Measurements from ENCODE around the gene LGR4. TPM values are rescaled to one million over a fixed set of nuclear protein-coding genes. Genes with fewer than 3 reads are reported as not detected.

LGR4 gene
- total and polyA plus RNA-seq, 11 donors = 7.4 to 39.1 (median 28.3) TPM

DNA sequence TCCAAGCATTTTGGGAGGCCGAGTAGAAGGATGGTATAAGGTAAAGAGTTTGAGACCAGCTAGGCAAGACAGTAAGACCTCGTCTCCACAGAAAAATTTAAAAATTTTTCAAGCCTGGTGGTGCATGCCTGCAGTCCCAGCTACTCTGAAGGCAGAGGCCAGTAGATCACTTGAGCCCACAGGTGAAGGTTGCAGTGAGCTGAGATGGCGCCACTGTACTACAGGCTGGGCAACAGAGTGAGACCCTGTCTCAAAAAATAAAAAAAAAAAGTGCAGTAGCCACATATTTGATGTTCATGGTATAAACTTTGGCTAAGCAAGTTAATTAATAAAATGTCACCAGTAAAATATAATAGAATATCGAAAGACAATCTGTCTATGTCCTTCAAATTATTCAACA is 27.0 kb downstream of the LGR4 start:
- no peak overlapping the region for H3K27ac ChIP-seq
- 95 to 96% (median 95%) methylated on average over 4 of the region's 4 CpGs for WGBS, 4 donors
- no peak overlapping the region for H3K4me3 ChIP-seq
- no peaks in the 10 kb centered on the region for H3K27me3 ChIP-seq
- intact Hi-C loops (cut with DNase I) = no loop called here
- no peaks in the 10 kb centered on the region for H3K36me3 ChIP-seq
- ATAC-seq = no peak
- TF ChIP-seq POLR2A (IDR thresholded peaks at IDR 0.05) = no peak
- no peak for TF ChIP-seq CTCF (IDR thresholded peaks at IDR 0.05)
- no peaks in the 10 kb centered on the region for H3K9me3 ChIP-seq
- no peak for DNase-seq
- H3K4me1 ChIP-seq = peaks cover 0 to 16% (median 4%) of the 10 kb centered on the region in 12 donors

DNA sequence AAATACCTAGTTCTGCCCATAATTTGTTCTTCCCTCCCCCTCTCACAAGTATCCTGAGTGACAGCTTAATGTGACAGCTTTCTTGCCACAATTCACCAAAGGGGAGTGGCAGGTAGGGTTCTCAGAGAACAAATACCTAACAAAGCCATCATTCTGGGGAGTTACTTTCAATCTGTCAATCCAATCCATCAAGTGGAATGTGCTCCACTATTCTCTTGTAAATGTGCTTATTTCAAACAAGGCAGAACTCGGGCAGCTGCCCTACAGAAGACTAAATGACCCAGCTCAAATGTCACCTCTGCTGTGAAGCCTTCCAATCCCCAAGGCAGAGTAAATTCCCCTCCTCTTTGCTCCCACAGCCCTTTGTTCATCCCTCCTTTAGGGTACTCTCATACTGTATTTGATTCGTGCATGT is 27.8 kb downstream of the LGR4 start:
- DNase-seq = no peak
- WGBS, 4 donors = 74 to 83% (median 79%) methylated on average over 2 of the region's 2 CpGs
- ATAC-seq = no peak
- no peak overlapping the region for H3K27ac ChIP-seq
- intact Hi-C loops (cut with DNase I) = no loop called here
- TF ChIP-seq CTCF (IDR thresholded peaks at IDR 0.05) (no peak), POLR2A (IDR thresholded peaks at IDR 0.05) (no peak)
- peaks cover 0 to 12% (median 4%) of the 10 kb centered on the region in 12 donors for H3K4me1 ChIP-seq
- no peaks in the 10 kb centered on the region for H3K36me3 ChIP-seq
- H3K27me3 ChIP-seq = no peaks in the 10 kb centered on the region
- no peaks in the 10 kb centered on the region for H3K9me3 ChIP-seq
- H3K4me3 ChIP-seq = no peak overlapping the region

GRCh38 chr11:27443746-27444507 is 28.7 kb downstream of the LGR4 start:
- peaks cover 0 to 11% (median 4%) of the 10 kb centered on the region in 12 donors for H3K4me1 ChIP-seq
- no peak for TF ChIP-seq POLR2A (IDR thresholded peaks at IDR 0.05)
- TF ChIP-seq CTCF (IDR thresholded peaks at IDR 0.05) = no peak
- no peaks in the 10 kb centered on the region for H3K36me3 ChIP-seq
- 78 to 85% (median 79%) methylated on average over 5 of the region's 5 CpGs for WGBS, 4 donors
- no peaks in the 10 kb centered on the region for H3K9me3 ChIP-seq
- ATAC-seq = no peak
- no peak overlapping the region for H3K4me3 ChIP-seq
- H3K27me3 ChIP-seq = no peaks in the 10 kb centered on the region
- no peak for DNase-seq
- intact Hi-C loops (cut with DNase I) = no loop called here
- H3K27ac ChIP-seq = no peak overlapping the region

DNA sequence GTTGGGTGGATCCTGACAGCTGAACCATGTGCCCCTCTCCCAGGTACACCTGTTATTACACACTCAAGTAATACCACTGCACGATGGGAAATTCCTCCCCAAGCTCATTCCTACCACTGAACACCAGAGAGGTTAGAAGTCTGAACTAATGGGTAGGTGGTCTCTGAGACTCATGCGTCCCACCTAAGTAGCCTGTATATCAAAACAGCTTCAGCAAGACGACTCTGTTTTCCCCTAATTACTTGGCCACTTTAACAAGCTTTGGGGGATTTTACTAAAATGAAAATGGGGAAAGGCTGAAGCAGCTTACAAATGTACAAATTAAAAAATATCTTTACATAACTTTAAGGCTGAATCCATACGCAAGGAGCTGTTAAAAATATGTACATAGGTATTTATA is 29.4 kb downstream of the LGR4 start:
- H3K36me3 ChIP-seq = no peaks in the 10 kb centered on the region
- H3K9me3 ChIP-seq = no peaks in the 10 kb centered on the region
- DNase-seq = no peak
- no peak overlapping the region for H3K27ac ChIP-seq
- intact Hi-C loops (cut with DNase I) = no loop called here
- H3K4me3 ChIP-seq = no peak overlapping the region
- TF ChIP-seq CTCF (IDR thresholded peaks at IDR 0.05) (no peak), POLR2A (IDR thresholded peaks at IDR 0.05) (no peak)
- 74 to 86% (median 82%) methylated on average over 4 of the region's 4 CpGs for WGBS, 4 donors
- ATAC-seq = no peak
- no peaks in the 10 kb centered on the region for H3K27me3 ChIP-seq
- H3K4me1 ChIP-seq = peaks cover 0 to 12% (median 6%) of the 10 kb centered on the region in 12 donors

Measured in heart left ventricle (tissue), 16 donors.